Gastrocnemius medialis (tissue), 4 donors: ENCODE measurements around the gene KANK2.
"Not testable (repeated sequence)": the region's sequence is repeated elsewhere in the genome, so short reads cannot be mapped to it uniquely, and the experiment has no call there.

Source experiments
- POLR2A ChIP-seq, 2 donors: fragments of 450-650 bp; IDR thresholded peaks; one replicate each; pipeline ENCODE4 v1.6.1; 2017; ENCODE audit warnings: antibody characterized with exemption in 2 of 2, mild to moderate bottlenecking in 2 of 2, moderate library complexity in 2 of 2
- TF ChIP-seq, protein P1 (sequence below), 5 experiments: fragments of 450-650 bp in 3 of 5; fragments of 200-600 bp in 2 of 5; sonication (generic) in 2 of 5; IDR thresholded peaks in 4 of 5; conservative IDR thresholded peaks in 1 of 5; 1 replicate in 4 of 5; 2 replicates in 1 of 5; pipeline ENCODE4 v1.5.1; 2016 to 2019; ENCODE audit warnings: antibody characterized with exemption in 5 of 5, mild to moderate bottlenecking in 3 of 5, moderate library complexity in 3 of 5

DNA sequence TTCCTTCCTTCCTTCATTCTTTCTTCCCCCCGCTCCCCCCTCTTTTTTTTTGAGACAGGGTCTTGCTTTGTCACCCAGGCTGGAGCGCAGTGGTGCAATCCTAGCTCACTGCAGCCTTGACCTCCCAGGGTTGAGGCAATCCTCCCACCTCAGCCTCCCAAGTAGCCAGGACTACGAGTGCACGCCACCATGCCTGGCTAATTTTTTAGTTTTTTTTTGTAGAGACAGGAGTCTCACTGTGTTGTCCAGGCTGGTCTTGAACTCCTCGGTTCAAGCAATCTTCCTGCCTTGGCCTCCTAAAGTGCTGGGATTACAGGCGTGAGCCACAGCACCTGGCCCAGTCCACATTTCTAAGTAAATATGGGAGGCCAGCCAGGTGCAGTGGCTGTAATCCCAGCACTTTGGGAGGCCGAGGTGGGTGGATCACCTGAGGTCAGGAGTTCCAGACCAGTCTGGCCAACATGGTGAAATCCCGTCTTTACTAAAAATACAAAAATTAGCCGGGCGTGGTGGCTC, 57.3 kb downstream of the KANK2 start:
- TF ChIP-seq POLR2A (IDR thresholded peaks at IDR 0.05): not testable (repeated sequence)
- TF ChIP-seq, protein P1, sequence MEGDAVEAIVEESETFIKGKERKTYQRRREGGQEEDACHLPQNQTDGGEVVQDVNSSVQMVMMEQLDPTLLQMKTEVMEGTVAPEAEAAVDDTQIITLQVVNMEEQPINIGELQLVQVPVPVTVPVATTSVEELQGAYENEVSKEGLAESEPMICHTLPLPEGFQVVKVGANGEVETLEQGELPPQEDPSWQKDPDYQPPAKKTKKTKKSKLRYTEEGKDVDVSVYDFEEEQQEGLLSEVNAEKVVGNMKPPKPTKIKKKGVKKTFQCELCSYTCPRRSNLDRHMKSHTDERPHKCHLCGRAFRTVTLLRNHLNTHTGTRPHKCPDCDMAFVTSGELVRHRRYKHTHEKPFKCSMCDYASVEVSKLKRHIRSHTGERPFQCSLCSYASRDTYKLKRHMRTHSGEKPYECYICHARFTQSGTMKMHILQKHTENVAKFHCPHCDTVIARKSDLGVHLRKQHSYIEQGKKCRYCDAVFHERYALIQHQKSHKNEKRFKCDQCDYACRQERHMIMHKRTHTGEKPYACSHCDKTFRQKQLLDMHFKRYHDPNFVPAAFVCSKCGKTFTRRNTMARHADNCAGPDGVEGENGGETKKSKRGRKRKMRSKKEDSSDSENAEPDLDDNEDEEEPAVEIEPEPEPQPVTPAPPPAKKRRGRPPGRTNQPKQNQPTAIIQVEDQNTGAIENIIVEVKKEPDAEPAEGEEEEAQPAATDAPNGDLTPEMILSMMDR (IDR thresholded peaks at IDR 0.05 in 4 of 5, conservative IDR thresholded peaks at IDR 0.05 in 1 of 5): not testable (repeated sequence)
